B cell (primary cell): ENCODE measurements around the gene SSBP3. TPM values are rescaled to one million over a fixed set of nuclear protein-coding genes. Genes with fewer than 3 reads are reported as not detected.

ENCODE experiments used
- ATAC-seq: fragments of 200-7000 bp; cut with Tn5 transposase; one replicate; pipeline ENCODE4 v1.10.0; 2021; ENCODE audit warnings: low read depth, mild to moderate bottlenecking, moderate number of reproducible peaks, moderate library complexity
- CTCF ChIA-PET: fragments of 350-600 bp; sonication (Branson Sonifier 250); formaldehyde crosslinking; loops from one replicate; lab custom pipeline; 2021; ENCODE audit warnings: antibody characterized with exemption, inconsistent platforms; lab: Charles Lee
- POLR2A ChIA-PET: fragments of 350-600 bp; sonication (Branson Sonifier 250); formaldehyde crosslinking; loops from one replicate; lab custom pipeline; 2021; ENCODE audit warnings: antibody characterized with exemption; lab: Charles Lee
- DNase-seq: peaks from one replicate; pipeline ENCODE4 v3.0.0; 2013
- H2AFZ ChIP-seq: 2 replicates; pipeline ENCODE4 v1.6.1; 2012; ENCODE audit warnings: mild to moderate bottlenecking, low read depth, low read length; ENCODE audit not compliant: insufficient read depth, poor library complexity, severe bottlenecking
- H3K27ac ChIP-seq, 2 donors: 1 replicate in 1 of 2; 2 replicates in 1 of 2; pipeline ENCODE4 v1.5.1; 2012 to 2013; ENCODE audit warnings: low read length in 2 of 2, mild to moderate bottlenecking in 2 of 2, moderate library complexity in 1 of 2
- H3K27me3 ChIP-seq, 4 experiments: fragments of 200-600 bp in 1 of 4; sonication (generic) in 1 of 4; replicated peaks in 1 of 4; 1 replicate in 2 of 4; 2 replicates in 2 of 4; pipeline versions ENCODE4 v1.6.1 to v1.7.0; 2013 to 2016; ENCODE audit warnings: low read length in 3 of 4, mild to moderate bottlenecking in 2 of 4, mixed read lengths in 1 of 4, moderate library complexity in 1 of 4; ENCODE audit not compliant: insufficient read depth in 4 of 4, control insufficient read depth in 3 of 4; ENCODE audit errors: control extremely low read depth in 1 of 4
- H3K36me3 ChIP-seq, 2 experiments: replicated peaks in 1 of 2; 1 replicate in 1 of 2; 2 replicates in 1 of 2; pipeline versions ENCODE4 v1.6.1 to v1.7.1; 2013; ENCODE audit warnings: low read length in 1 of 2; ENCODE audit not compliant: insufficient read depth in 2 of 2, control insufficient read depth in 1 of 2; ENCODE audit errors: control extremely low read depth in 1 of 2, extremely low read depth in 1 of 2
- H3K4me1 ChIP-seq, 2 donors: fragments of 200-600 bp in 1 of 2; sonication (generic) in 1 of 2; 1 replicate in 1 of 2; 2 replicates in 1 of 2; pipeline versions ENCODE4 v1.5.1 to v1.6.1; 2013 to 2017; ENCODE audit warnings: low read length in 2 of 2; ENCODE audit not compliant: control insufficient read depth in 2 of 2, insufficient read depth in 2 of 2
- H3K4me2 ChIP-seq: replicated peaks from 2 replicates; pipeline ENCODE3; 2012; ENCODE audit warnings: mild to moderate bottlenecking, low read depth, low read length; ENCODE audit not compliant: poor library complexity, severe bottlenecking
- H3K4me3 ChIP-seq, 5 experiments: fragments of 200-600 bp in 1 of 5; sonication (generic) in 1 of 5; 1 replicate in 3 of 5; 2 replicates in 2 of 5; pipeline versions ENCODE4 v1.5.1 to v1.7.0; 2011 to 2016; ENCODE audit warnings: low read length in 4 of 5, mild to moderate bottlenecking in 4 of 5, low read depth in 2 of 5, control low read depth in 1 of 5, moderate library complexity in 1 of 5; ENCODE audit not compliant: insufficient read depth in 1 of 5; ENCODE audit errors: control extremely low read depth in 1 of 5, extremely low read depth in 1 of 5
- H3K79me2 ChIP-seq: fragments of 200-600 bp; sonication (generic); one replicate; pipeline ENCODE4 v1.6.0; 2016; ENCODE audit warnings: low read length; ENCODE audit not compliant: control insufficient read depth, insufficient read depth
- H3K9ac ChIP-seq: fragments of 200-600 bp; sonication (generic); 2 replicates; pipeline ENCODE4 v1.6.1; 2017; ENCODE audit warnings: mild to moderate bottlenecking, low read length, moderate library complexity
- H3K9me3 ChIP-seq, 3 donors: one replicate each; pipeline versions ENCODE4 v1.6.1 to v1.7.1; 2013; ENCODE audit warnings: low read length in 2 of 3; ENCODE audit not compliant: control insufficient read depth in 2 of 3, insufficient read depth in 1 of 3; ENCODE audit errors: control extremely low read depth in 1 of 3
- H4K20me1 ChIP-seq: 2 replicates; pipeline ENCODE4 v1.6.0; 2012; ENCODE audit warnings: mild to moderate bottlenecking, low read length; ENCODE audit not compliant: insufficient read depth, control insufficient read depth, poor library complexity, severe bottlenecking
- H3K27ac Mint-ChIP-seq: one replicate; pipeline ENCODE4 v1.8.0; 2021; ENCODE audit warnings: mixed read lengths
- H3K27me3 Mint-ChIP-seq: one replicate; pipeline ENCODE4 v1.8.0; 2021; ENCODE audit warnings: mixed read lengths
- H3K4me1 Mint-ChIP-seq: one replicate; pipeline ENCODE4 v1.8.0; 2021; ENCODE audit warnings: mixed read lengths
- H3K4me3 Mint-ChIP-seq: one replicate; pipeline ENCODE4 v1.8.0; 2021; ENCODE audit warnings: mixed read lengths
- H3K9me3 Mint-ChIP-seq: one replicate; pipeline ENCODE4 v1.8.0; 2022; ENCODE audit warnings: mixed read lengths; ENCODE audit not compliant: insufficient read depth
- EZH2 ChIP-seq: IDR thresholded peaks from 2 replicates; pipeline ENCODE4 v1.6.1; 2012; ENCODE audit warnings: borderline replicate concordance, low read depth, mild to moderate bottlenecking, moderate library complexity, low read length; ENCODE audit not compliant: insufficient read depth, poor library complexity, severe bottlenecking
- WGBS: methylation state at CpG from one replicate; pipeline ENCODE4 v1.1.5; 2013; ENCODE audit warnings: missing lambda C conversion rate; ENCODE audit not compliant: insufficient coverage; 5-methylcytosine and 5-hydroxymethylcytosine counted together
- intact Hi-C: fragments of 100-400 bp; cut with micrococcal nuclease; formaldehyde crosslinking; loops from one replicate; pipeline ENCODE4 v1.10.0; 2022
- polyA plus RNA-seq: library from polyadenylated mRNA; depleted of rRNA; stranded (reverse); fragments of >200 nt; gene quantifications from 2 replicates; pipeline ENCODE4 v1.2.3, GENCODE V29; 2012
- total RNA-seq, 2 donors: library from RNA; stranded (reverse); fragments of 120-200 nt in 1 of 2; gene quantifications; 1 replicate in 1 of 2; 2 replicates in 1 of 2; pipeline versions ENCODE4 v1.2.3 to v1.2.4, GENCODE V29; 2013 to 2022
- TF ChIP-seq, protein P1 (sequence below): fragments of 200-600 bp; IDR thresholded peaks from one replicate; pipeline ENCODE4 v1.8.0; 2022; ENCODE audit warnings: antibody characterized with exemption, mild to moderate bottlenecking

The SSBP3 gene
- total and polyA plus RNA-seq, 2 donors (not counting 1 experiment from before 2014, with no cell fraction given), result 16.9 to 30.7 TPM

GRCh38 chr1:54323324-54323739 lies 82.9 kb downstream of the SSBP3 start:
- peaks cover 0 to 4% of the 10 kb centered on the region in 2 experiments for H3K36me3 ChIP-seq
- peaks cover 6% of the 10 kb centered on the region for H4K20me1 ChIP-seq
- no peaks in the 10 kb centered on the region for H3K27me3 ChIP-seq
- Mint-ChIP-seq H3K27me3 (no peaks in the 10 kb centered on the region), H3K9me3 (no peaks in the 10 kb centered on the region), H3K27ac (no peak overlapping the region), H3K4me3 (no peak overlapping the region), H3K4me1 (peaks cover 9% of the 10 kb centered on the region)
- H3K4me2 ChIP-seq, result no peak overlapping the region
- peaks cover 0 to 9% of the 10 kb centered on the region in 2 donors for H3K4me1 ChIP-seq
- ATAC-seq (no peak), DNase-seq (no peak)
- 87% methylated on average over 4 of the region's 6 CpGs for WGBS
- ChIA-PET POLR2A (no interaction called here), CTCF (no interaction called here)
- TF ChIP-seq, protein P1, sequence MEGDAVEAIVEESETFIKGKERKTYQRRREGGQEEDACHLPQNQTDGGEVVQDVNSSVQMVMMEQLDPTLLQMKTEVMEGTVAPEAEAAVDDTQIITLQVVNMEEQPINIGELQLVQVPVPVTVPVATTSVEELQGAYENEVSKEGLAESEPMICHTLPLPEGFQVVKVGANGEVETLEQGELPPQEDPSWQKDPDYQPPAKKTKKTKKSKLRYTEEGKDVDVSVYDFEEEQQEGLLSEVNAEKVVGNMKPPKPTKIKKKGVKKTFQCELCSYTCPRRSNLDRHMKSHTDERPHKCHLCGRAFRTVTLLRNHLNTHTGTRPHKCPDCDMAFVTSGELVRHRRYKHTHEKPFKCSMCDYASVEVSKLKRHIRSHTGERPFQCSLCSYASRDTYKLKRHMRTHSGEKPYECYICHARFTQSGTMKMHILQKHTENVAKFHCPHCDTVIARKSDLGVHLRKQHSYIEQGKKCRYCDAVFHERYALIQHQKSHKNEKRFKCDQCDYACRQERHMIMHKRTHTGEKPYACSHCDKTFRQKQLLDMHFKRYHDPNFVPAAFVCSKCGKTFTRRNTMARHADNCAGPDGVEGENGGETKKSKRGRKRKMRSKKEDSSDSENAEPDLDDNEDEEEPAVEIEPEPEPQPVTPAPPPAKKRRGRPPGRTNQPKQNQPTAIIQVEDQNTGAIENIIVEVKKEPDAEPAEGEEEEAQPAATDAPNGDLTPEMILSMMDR, result no peak
- TF ChIP-seq EZH2, result no peak
- no peak overlapping the region for H3K9ac ChIP-seq
- no peak overlapping the region for H3K27ac ChIP-seq
- H2AFZ ChIP-seq, result no peak overlapping the region
- no peaks in the 10 kb centered on the region for H3K9me3 ChIP-seq
- H3K79me2 ChIP-seq, result peaks cover 8% of the 10 kb centered on the region
- H3K4me3 ChIP-seq, result no peak overlapping the region
- intact Hi-C loops, result no loop called here

DNA sequence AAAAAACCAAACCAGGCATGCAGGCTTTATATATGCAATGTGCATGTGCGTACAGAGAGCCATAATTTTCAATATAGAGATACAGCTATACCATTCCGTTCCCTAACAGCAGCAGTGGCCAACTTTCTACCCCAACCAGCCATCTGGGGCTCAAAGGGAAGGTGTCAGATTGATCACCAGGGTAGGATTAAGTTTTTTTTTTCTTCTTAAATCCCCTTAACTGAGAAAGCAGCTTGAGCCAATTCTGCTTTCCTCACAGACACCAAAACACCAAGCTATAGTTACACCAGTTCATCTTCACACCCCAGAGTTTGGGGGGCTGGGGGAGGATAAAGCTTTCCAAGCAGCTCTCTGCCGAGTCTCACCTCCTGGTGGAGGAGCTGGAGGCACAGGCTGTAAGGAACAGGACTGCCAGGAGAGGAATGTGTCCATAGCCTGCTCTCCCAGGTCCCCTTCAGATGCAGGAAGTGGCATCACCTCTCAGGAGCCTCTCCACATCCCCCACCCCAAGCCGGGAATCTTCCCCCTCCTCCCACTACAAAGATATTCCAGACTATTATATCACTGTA lies 87.9 kb downstream of the SSBP3 start:
- H3K4me1 Mint-ChIP-seq, result no peaks in the 10 kb centered on the region
- ChIA-PET CTCF (no interaction called here), POLR2A (no interaction called here)
- Histone ChIP-seq H3K9me3 (no peaks in the 10 kb centered on the region), H3K4me1 (no peaks in the 10 kb centered on the region), H3K9ac (no peak overlapping the region), H3K27ac (no peak overlapping the region), H3K27me3 (no peaks in the 10 kb centered on the region), H3K36me3 (peaks cover 0 to 1% of the 10 kb centered on the region in 2 experiments), H3K4me2 (no peak overlapping the region), H3K79me2 (no peaks in the 10 kb centered on the region), H4K20me1 (peaks cover 6% of the 10 kb centered on the region), H3K4me3 (no peak overlapping the region), H2AFZ (no peak overlapping the region)
- H3K9me3 Mint-ChIP-seq, result no peaks in the 10 kb centered on the region
- no peaks in the 10 kb centered on the region for H3K27me3 Mint-ChIP-seq
- WGBS, result 100% methylated on average over 1 of the region's 4 CpGs
- TF ChIP-seq EZH2, result no peak
- TF ChIP-seq, protein P1, result no peak
- no peak overlapping the region for H3K4me3 Mint-ChIP-seq
- ATAC-seq (no peak), DNase-seq (no peak)
- intact Hi-C loops, result loop anchor here (10.0 kb wide), 1 partner anchor 56 kb away; no protein-coding TSS in a partner anchor
- no peak overlapping the region for H3K27ac Mint-ChIP-seq
